GM12878 (cell line): Measurements from ENCODE around the gene STKLD1. TPM values are rescaled to one million over a fixed set of nuclear protein-coding genes. Genes with fewer than 3 reads are reported as not detected.
A peak's percentile ranks its signal among the peaks of the same experiment; 100 is the strongest.

Source experiments
- BCL11A ChIP-seq: IDR thresholded peaks from 2 replicates; pipeline ENCODE4 v1.6.1; 2011; ENCODE audit warnings: low read depth, low read length
- EGR1 ChIP-seq, 2 experiments: IDR thresholded peaks; 1 replicate in 1 of 2; 2 replicates in 1 of 2; pipeline ENCODE4 v1.6.1; 2011 to 2012; ENCODE audit warnings: low read depth in 2 of 2, low read length in 2 of 2, borderline replicate concordance in 1 of 2, mild to moderate bottlenecking in 1 of 2, moderate library complexity in 1 of 2
- IKZF1 ChIP-seq: fragments of 450-650 bp; conservative IDR thresholded peaks from 2 replicates; pipeline ENCODE4 v1.6.1; 2017; ENCODE audit warnings: antibody characterized with exemption, mild to moderate bottlenecking
- IKZF2 ChIP-seq, 2 experiments: fragments of 450-650 bp; IDR thresholded peaks; 2 replicates each; pipeline ENCODE4 v1.6.1; 2017; ENCODE audit warnings: mild to moderate bottlenecking in 2 of 2, moderate library complexity in 2 of 2
- IRF4 ChIP-seq: IDR thresholded peaks from 2 replicates; pipeline ENCODE4 v1.6.1; 2011; ENCODE audit warnings: low read depth, low read length
- LARP7 ChIP-seq: fragments of 450-650 bp; IDR thresholded peaks from 2 replicates; pipeline ENCODE4 v1.6.1; 2017; ENCODE audit warnings: mild to moderate bottlenecking
- NR2F1 ChIP-seq: fragments of 450-650 bp; conservative IDR thresholded peaks from 2 replicates; pipeline ENCODE4 v1.6.1; 2017; ENCODE audit warnings: mild to moderate bottlenecking
- POLR2AphosphoS5 ChIP-seq: IDR thresholded peaks from 2 replicates; pipeline ENCODE4 v1.6.1; 2011; ENCODE audit warnings: mild to moderate bottlenecking, low read length, inconsistent platforms
- RELA ChIP-seq: fragments of 450-650 bp; IDR thresholded peaks from 2 replicates; pipeline ENCODE4 v1.8.0; 2014; ENCODE audit warnings: borderline replicate concordance; ENCODE audit not compliant: partially characterized antibody
- YY1 ChIP-seq: IDR thresholded peaks from 2 replicates; pipeline ENCODE4 v1.6.1; 2011; ENCODE audit warnings: low read depth, mild to moderate bottlenecking, low read length
- polyA plus RNA-seq, 11 experiments: library from polyadenylated mRNA; depleted of rRNA in 4 of 11; unstranded in 6 of 11; stranded (reverse) in 5 of 11; fragments of >200 nt; fragmentation: Nextera tagmentation in 4 of 11; fragmentation: Illumina TruSeq in 1 of 11; extraction: Ambion mirVana in 4 of 11; extraction: Trizol in 1 of 11; gene quantifications; 1 replicate in 1 of 11; 2 replicates in 10 of 11; pipeline versions ENCODE4 v1.2.1 to v1.2.3, GENCODE V29; 2011 to 2016; ENCODE audit warnings: inconsistent platforms in 2 of 11, missing spikeins in 2 of 11, low read depth in 1 of 11
- total RNA-seq, 4 experiments: library from RNA; depleted of rRNA in 3 of 4; stranded (reverse); fragments of >200 nt in 3 of 4; fragmentation: Illumina TruSeq in 1 of 4; extraction: Trizol in 1 of 4; gene quantifications; 2 replicates each; pipeline versions ENCODE4 v1.2.1 to v1.2.3, GENCODE V29; 2013 to 2021
- TF ChIP-seq, protein P1 (sequence below): fragments of 450-650 bp; IDR thresholded peaks from 2 replicates; pipeline ENCODE4 v1.6.1; 2016; ENCODE audit warnings: mild to moderate bottlenecking
- TF ChIP-seq, protein P2 (sequence below): IDR thresholded peaks from 2 replicates; pipeline ENCODE4 v1.6.1; 2012; ENCODE audit warnings: improper control_type of control experiment, low read depth, low read length; ENCODE audit not compliant: insufficient replicate concordance
- TF ChIP-seq, protein P3 (sequence below): IDR thresholded peaks from 2 replicates; pipeline ENCODE4 v1.6.1; 2012; ENCODE audit warnings: low read depth, low read length, improper control_type of control experiment
- TF ChIP-seq, protein P4 (sequence below): fragments of 450-650 bp; IDR thresholded peaks from 2 replicates; pipeline ENCODE4 v1.6.1; 2017; ENCODE audit warnings: mild to moderate bottlenecking, moderate library complexity
- TF ChIP-seq, protein P5 (sequence below): fragments of 450-650 bp; IDR thresholded peaks from 2 replicates; pipeline ENCODE4 v1.6.1; 2017; ENCODE audit warnings: mild to moderate bottlenecking

The STKLD1 gene
- total and polyA plus RNA-seq, 10 of the 15 experiments (the other 5 are each of a cell fraction or from before 2014, with no cell fraction given), result 0.07 to 0.40 (median 0.29) TPM; not detected in 4

DNA sequence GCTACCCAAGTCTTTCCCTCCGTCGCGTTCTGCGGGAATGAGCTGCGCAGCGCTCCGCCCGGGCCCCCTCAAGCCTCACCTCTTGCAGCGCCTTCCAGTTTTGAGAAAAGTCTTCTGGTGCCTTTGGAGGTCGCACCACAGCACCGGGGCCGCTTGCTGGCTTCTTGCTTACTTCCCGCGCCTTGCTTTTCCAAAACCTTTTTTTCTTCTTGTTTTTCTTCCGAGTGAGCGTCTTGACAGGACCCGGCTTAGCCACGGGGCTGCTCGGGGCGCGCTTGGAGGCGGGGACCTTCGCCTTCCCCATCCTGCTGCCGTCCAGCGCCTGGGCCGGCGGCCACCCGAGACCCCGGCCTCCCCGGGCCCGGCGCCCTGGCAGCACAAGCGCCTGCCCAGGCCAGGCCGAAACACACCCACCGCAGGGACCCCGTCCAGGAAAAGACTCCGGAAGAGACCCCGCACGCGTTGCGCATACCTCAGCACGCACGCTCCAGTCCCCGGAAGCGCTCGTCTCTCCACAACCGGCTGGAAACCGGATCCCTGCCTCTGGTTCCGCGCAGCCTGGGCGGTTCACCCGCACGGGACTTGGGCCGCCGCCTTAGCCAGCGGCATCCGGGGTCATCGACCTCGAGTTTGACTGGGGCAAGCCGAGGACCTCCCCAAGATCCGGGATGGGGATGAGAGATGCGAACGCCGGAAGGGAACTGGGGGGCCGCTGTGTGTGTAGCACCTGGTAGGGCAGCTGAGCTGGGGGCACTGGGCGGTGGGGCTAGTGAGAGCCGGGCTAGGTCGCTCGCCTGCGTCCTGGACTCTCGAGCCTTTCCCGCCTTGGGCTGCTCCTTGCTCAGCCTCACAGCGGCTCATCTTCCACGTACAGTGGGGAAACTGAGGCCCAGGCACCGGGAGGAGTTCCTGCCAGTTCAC is 41.6 kb downstream of the STKLD1 start, which contains the start of gene REXO4 (continued):
- peak; percentile 74 for TF ChIP-seq POLR2AphosphoS5
- TF ChIP-seq LARP7, result peak; percentile 100
- TF ChIP-seq, protein P1, sequence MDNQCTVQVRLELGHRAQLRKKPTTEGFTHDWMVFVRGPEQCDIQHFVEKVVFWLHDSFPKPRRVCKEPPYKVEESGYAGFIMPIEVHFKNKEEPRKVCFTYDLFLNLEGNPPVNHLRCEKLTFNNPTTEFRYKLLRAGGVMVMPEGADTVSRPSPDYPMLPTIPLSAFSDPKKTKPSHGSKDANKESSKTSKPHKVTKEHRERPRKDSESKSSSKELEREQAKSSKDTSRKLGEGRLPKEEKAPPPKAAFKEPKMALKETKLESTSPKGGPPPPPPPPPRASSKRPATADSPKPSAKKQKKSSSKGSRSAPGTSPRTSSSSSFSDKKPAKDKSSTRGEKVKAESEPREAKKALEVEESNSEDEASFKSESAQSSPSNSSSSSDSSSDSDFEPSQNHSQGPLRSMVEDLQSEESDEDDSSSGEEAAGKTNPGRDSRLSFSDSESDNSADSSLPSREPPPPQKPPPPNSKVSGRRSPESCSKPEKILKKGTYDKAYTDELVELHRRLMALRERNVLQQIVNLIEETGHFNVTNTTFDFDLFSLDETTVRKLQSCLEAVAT, result peak; percentile 87
- TF ChIP-seq RELA, result peak; percentile 78
- peak; percentile 78 to 86 for TF ChIP-seq IKZF2 (IDR thresholded peaks at IDR 0.05)
- TF ChIP-seq BCL11A, result no peak
- peak; percentile 62 to 76; a peak in 2 of 3 replicates for TF ChIP-seq EGR1 (IDR thresholded peaks at IDR 0.05; ENCODE audit: borderline replicate concordance in 1 of 2, low read depth in 2 of 2, low read length in 2 of 2)
- TF ChIP-seq YY1, result peak; percentile 84
- TF ChIP-seq, protein P2, sequence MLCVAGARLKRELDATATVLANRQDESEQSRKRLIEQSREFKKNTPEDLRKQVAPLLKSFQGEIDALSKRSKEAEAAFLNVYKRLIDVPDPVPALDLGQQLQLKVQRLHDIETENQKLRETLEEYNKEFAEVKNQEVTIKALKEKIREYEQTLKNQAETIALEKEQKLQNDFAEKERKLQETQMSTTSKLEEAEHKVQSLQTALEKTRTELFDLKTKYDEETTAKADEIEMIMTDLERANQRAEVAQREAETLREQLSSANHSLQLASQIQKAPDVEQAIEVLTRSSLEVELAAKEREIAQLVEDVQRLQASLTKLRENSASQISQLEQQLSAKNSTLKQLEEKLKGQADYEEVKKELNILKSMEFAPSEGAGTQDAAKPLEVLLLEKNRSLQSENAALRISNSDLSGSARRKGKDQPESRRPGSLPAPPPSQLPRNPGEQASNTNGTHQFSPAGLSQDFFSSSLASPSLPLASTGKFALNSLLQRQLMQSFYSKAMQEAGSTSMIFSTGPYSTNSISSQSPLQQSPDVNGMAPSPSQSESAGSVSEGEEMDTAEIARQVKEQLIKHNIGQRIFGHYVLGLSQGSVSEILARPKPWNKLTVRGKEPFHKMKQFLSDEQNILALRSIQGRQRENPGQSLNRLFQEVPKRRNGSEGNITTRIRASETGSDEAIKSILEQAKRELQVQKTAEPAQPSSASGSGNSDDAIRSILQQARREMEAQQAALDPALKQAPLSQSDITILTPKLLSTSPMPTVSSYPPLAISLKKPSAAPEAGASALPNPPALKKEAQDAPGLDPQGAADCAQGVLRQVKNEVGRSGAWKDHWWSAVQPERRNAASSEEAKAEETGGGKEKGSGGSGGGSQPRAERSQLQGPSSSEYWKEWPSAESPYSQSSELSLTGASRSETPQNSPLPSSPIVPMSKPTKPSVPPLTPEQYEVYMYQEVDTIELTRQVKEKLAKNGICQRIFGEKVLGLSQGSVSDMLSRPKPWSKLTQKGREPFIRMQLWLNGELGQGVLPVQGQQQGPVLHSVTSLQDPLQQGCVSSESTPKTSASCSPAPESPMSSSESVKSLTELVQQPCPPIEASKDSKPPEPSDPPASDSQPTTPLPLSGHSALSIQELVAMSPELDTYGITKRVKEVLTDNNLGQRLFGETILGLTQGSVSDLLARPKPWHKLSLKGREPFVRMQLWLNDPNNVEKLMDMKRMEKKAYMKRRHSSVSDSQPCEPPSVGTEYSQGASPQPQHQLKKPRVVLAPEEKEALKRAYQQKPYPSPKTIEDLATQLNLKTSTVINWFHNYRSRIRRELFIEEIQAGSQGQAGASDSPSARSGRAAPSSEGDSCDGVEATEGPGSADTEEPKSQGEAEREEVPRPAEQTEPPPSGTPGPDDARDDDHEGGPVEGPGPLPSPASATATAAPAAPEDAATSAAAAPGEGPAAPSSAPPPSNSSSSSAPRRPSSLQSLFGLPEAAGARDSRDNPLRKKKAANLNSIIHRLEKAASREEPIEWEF, result no peak
- TF ChIP-seq, protein P3, sequence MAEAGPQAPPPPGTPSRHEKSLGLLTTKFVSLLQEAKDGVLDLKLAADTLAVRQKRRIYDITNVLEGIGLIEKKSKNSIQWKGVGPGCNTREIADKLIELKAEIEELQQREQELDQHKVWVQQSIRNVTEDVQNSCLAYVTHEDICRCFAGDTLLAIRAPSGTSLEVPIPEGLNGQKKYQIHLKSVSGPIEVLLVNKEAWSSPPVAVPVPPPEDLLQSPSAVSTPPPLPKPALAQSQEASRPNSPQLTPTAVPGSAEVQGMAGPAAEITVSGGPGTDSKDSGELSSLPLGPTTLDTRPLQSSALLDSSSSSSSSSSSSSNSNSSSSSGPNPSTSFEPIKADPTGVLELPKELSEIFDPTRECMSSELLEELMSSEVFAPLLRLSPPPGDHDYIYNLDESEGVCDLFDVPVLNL, result no peak
- peak; percentile 99 for TF ChIP-seq IKZF1
- peak; percentile 71 for TF ChIP-seq IRF4
- TF ChIP-seq, protein P4, sequence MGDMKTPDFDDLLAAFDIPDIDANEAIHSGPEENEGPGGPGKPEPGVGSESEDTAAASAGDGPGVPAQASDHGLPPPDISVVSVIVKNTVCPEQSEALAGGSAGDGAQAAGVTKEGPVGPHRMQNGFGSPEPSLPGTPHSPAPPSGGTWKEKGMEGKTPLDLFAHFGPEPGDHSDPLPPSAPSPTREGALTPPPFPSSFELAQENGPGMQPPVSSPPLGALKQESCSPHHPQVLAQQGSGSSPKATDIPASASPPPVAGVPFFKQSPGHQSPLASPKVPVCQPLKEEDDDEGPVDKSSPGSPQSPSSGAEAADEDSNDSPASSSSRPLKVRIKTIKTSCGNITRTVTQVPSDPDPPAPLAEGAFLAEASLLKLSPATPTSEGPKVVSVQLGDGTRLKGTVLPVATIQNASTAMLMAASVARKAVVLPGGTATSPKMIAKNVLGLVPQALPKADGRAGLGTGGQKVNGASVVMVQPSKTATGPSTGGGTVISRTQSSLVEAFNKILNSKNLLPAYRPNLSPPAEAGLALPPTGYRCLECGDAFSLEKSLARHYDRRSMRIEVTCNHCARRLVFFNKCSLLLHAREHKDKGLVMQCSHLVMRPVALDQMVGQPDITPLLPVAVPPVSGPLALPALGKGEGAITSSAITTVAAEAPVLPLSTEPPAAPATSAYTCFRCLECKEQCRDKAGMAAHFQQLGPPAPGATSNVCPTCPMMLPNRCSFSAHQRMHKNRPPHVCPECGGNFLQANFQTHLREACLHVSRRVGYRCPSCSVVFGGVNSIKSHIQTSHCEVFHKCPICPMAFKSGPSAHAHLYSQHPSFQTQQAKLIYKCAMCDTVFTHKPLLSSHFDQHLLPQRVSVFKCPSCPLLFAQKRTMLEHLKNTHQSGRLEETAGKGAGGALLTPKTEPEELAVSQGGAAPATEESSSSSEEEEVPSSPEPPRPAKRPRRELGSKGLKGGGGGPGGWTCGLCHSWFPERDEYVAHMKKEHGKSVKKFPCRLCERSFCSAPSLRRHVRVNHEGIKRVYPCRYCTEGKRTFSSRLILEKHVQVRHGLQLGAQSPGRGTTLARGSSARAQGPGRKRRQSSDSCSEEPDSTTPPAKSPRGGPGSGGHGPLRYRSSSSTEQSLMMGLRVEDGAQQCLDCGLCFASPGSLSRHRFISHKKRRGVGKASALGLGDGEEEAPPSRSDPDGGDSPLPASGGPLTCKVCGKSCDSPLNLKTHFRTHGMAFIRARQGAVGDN, result peak; percentile 85; the same call in 1 of the 2 replicates
- TF ChIP-seq NR2F1, result peak; percentile 99
- TF ChIP-seq, protein P5, sequence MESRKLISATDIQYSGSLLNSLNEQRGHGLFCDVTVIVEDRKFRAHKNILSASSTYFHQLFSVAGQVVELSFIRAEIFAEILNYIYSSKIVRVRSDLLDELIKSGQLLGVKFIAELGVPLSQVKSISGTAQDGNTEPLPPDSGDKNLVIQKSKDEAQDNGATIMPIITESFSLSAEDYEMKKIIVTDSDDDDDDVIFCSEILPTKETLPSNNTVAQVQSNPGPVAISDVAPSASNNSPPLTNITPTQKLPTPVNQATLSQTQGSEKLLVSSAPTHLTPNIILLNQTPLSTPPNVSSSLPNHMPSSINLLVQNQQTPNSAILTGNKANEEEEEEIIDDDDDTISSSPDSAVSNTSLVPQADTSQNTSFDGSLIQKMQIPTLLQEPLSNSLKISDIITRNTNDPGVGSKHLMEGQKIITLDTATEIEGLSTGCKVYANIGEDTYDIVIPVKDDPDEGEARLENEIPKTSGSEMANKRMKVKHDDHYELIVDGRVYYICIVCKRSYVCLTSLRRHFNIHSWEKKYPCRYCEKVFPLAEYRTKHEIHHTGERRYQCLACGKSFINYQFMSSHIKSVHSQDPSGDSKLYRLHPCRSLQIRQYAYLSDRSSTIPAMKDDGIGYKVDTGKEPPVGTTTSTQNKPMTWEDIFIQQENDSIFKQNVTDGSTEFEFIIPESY, result no peak
